IMR-90 (cell line): ENCODE results near the gene PDE4DIP.
"Not testable (repeated sequence)": the region's sequence is repeated elsewhere in the genome, so short reads cannot be mapped to it uniquely, and the experiment has no call there.

Source experiments
- CTCF ChIP-seq: conservative IDR thresholded peaks from 2 replicates; pipeline ENCODE4 v1.5.1; 2012; ENCODE audit warnings: mild to moderate bottlenecking, low read depth, low read length, improper control_type of control experiment
- RCOR1 ChIP-seq: IDR thresholded peaks from 2 replicates; pipeline ENCODE4 v1.6.1; 2012; ENCODE audit warnings: mild to moderate bottlenecking, low read length, improper control_type of control experiment; ENCODE audit not compliant: insufficient replicate concordance

- TF ChIP-seq RCOR1, CTCF: not testable (repeated sequence)
Measured at GRCh38 chr1:148886293-148886692, 42.1 kb downstream of the PDE4DIP start.
